ENCODE results near the gene PERM1. TPM values are rescaled to one million over a fixed set of nuclear protein-coding genes. Genes with fewer than 3 reads are reported as not detected.

The PERM1 gene
- total RNA-seq, 1 experiment from 2014 or later: not detected

GRCh38 chr1:938711-939489, 43.0 kb downstream of the PERM1 start:
- no TSS peak for BruUV-seq (replicated peaks)
- Mint-ChIP-seq H3K9me3 (ENCODE audit: low read depth, unreplicated experiment) (no peaks in the 10 kb centered on the region), H3K4me1 (ENCODE audit: low read depth, unreplicated experiment) (peaks cover 21% of the 10 kb centered on the region), H3K4me3 (ENCODE audit: low read depth, unreplicated experiment) (no peak overlapping the region), H3K27ac (ENCODE audit: unreplicated experiment) (no peak overlapping the region), H3K36me3 (ENCODE audit: insufficient read depth, unreplicated experiment) (peaks cover 9% of the 10 kb centered on the region), H3K27me3 (ENCODE audit: unreplicated experiment) (peaks cover 27% of the 10 kb centered on the region)
- no peak for TF ChIP-seq CTCF (IDR thresholded peaks at IDR 0.05; ENCODE audit: unreplicated experiment)
- CTCF ChIA-PET: interaction anchor here (0.6 to 1.3 kb wide), 4 partner anchors 18 to 63 kb away, joined by 3 to 13 read pairs (median 3); no protein-coding TSS in a partner anchor
- no peak for DNase-seq
- intact Hi-C loops (cut with micrococcal nuclease; ENCODE audit: unreplicated experiment): no loop called here

DNA sequence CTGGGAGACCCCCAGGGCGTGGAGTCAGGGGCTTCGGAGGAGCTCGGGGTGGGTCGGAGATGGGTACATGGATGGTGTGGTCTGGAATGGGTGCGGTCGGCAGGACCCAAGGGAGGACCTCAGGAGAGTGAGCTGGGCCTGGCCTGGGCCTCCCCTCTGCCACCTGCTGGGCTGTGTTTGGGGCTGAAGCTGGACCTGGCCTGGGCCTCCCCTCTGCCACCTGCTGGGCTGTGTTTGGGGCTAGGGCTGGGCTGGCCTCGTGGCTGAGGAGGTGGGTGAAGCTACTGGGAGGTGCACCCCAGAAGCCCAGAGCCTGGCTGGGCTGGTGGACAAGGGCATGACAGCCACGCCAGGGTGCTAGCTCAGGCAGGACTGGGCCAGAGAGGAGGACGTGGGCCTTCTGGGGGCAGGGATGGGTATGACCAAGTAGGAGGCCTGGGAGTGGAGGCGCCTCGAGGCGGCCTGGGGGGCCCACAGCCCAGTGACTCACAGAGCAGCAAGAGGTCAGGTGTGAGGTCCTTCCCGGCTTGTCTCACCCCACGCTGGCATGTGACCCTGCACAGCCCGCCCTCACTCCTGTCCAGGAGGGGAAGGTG, 43.7 kb downstream of the PERM1 start:
- peaks cover 7% of the 10 kb centered on the region for H3K36me3 Mint-ChIP-seq (ENCODE audit: insufficient read depth, unreplicated experiment)
- DNase-seq: peak; percentile 79
- intact Hi-C loops (cut with micrococcal nuclease; ENCODE audit: unreplicated experiment): no loop called here
- H3K27ac Mint-ChIP-seq (ENCODE audit: unreplicated experiment): peak overlapping the region; percentile 30
- H3K27me3 Mint-ChIP-seq (ENCODE audit: unreplicated experiment): peaks cover 27% of the 10 kb centered on the region
- BruUV-seq (replicated peaks): no TSS peak
- TF ChIP-seq CTCF (IDR thresholded peaks at IDR 0.05; ENCODE audit: unreplicated experiment): peak; percentile 69
- CTCF ChIA-PET: interaction anchor here (0.6 to 1.3 kb wide), 6 partner anchors 10 to 380 kb away, joined by 3 to 13 read pairs (median 4); no protein-coding TSS in a partner anchor
- peaks cover 21% of the 10 kb centered on the region for H3K4me1 Mint-ChIP-seq (ENCODE audit: low read depth, unreplicated experiment)
- no peaks in the 10 kb centered on the region for H3K9me3 Mint-ChIP-seq (ENCODE audit: low read depth, unreplicated experiment)
- no peak overlapping the region for H3K4me3 Mint-ChIP-seq (ENCODE audit: low read depth, unreplicated experiment)

- Mint-ChIP-seq H3K4me1 (ENCODE audit: low read depth, unreplicated experiment) (peaks cover 21% of the 10 kb centered on the region), H3K27me3 (ENCODE audit: unreplicated experiment) (peaks cover 27% of the 10 kb centered on the region), H3K9me3 (ENCODE audit: low read depth, unreplicated experiment) (no peaks in the 10 kb centered on the region), H3K4me3 (ENCODE audit: low read depth, unreplicated experiment) (no peak overlapping the region), H3K27ac (ENCODE audit: unreplicated experiment) (no peak overlapping the region), H3K36me3 (ENCODE audit: insufficient read depth, unreplicated experiment) (peaks cover 6% of the 10 kb centered on the region)
- TF ChIP-seq CTCF (IDR thresholded peaks at IDR 0.05; ENCODE audit: unreplicated experiment): no peak
- CTCF ChIA-PET: interaction anchor here (0.6 to 1.1 kb wide), 4 partner anchors 9 to 381 kb away, joined by 3 to 13 read pairs (median 5); no protein-coding TSS in a partner anchor
- BruUV-seq (replicated peaks): no TSS peak
- no peak for DNase-seq
- intact Hi-C loops (cut with micrococcal nuclease; ENCODE audit: unreplicated experiment): no loop called here
Observed at GRCh38 chr1:937521-937920, 44.4 kb downstream of the PERM1 start.

- no peak for DNase-seq
- Mint-ChIP-seq H3K27me3 (ENCODE audit: unreplicated experiment) (peaks cover 33% of the 10 kb centered on the region), H3K9me3 (ENCODE audit: low read depth, unreplicated experiment) (no peaks in the 10 kb centered on the region), H3K36me3 (ENCODE audit: insufficient read depth, unreplicated experiment) (peaks cover 6% of the 10 kb centered on the region), H3K27ac (ENCODE audit: unreplicated experiment) (no peak overlapping the region), H3K4me1 (ENCODE audit: low read depth, unreplicated experiment) (peaks cover 24% of the 10 kb centered on the region), H3K4me3 (ENCODE audit: low read depth, unreplicated experiment) (no peak overlapping the region)
- BruUV-seq (replicated peaks): no TSS peak
- CTCF ChIA-PET: no interaction called here
- intact Hi-C loops (cut with micrococcal nuclease; ENCODE audit: unreplicated experiment): no loop called here
- TF ChIP-seq CTCF (IDR thresholded peaks at IDR 0.05; ENCODE audit: unreplicated experiment): no peak
Observed at GRCh38 chr1:936348-937264, 45.3 kb downstream of the PERM1 start.

All from Calu3 (cell line).